SK-N-SH treated with all-trans-retinoic acid at 6 μM for 48 hours (cell line): ENCODE data around the gene NIT2.

ENCODE experiments used
- ESRRG ChIP-seq: fragments of 250-450 bp; sonication (Bioruptor Pico); IDR thresholded peaks from 2 replicates; pipeline ENCODE4 v1.6.1; 2021; ENCODE audit warnings: mild to moderate bottlenecking
- OSR1 ChIP-seq: fragments of 250-450 bp; sonication (Bioruptor Pico); IDR thresholded peaks from 2 replicates; pipeline ENCODE4 v1.8.0; 2022; ENCODE audit warnings: moderate library complexity, mild to moderate bottlenecking, inconsistent platforms
- SNAI2 ChIP-seq: fragments of 250-450 bp; sonication (Bioruptor Pico); IDR thresholded peaks from 2 replicates; pipeline ENCODE4 v1.5.0; 2020; ENCODE audit warnings: mild to moderate bottlenecking, moderate library complexity
- TOX ChIP-seq: fragments of 250-450 bp; sonication (Bioruptor Pico); IDR thresholded peaks from 2 replicates; pipeline ENCODE4 v1.8.0; 2021; ENCODE audit warnings: mild to moderate bottlenecking, moderate library complexity, borderline replicate concordance
- ZNF70 ChIP-seq: fragments of 450-650 bp; formaldehyde crosslinking; IDR thresholded peaks from 2 replicates; pipeline ENCODE4 v1.5.0; 2020; ENCODE audit warnings: mild to moderate bottlenecking, moderate library complexity
- ZNF8 ChIP-seq: fragments of 450-650 bp; formaldehyde crosslinking; IDR thresholded peaks from 2 replicates; pipeline ENCODE4 v1.5.0; 2020; ENCODE audit warnings: mild to moderate bottlenecking, moderate library complexity
- TF ChIP-seq, protein P1 (sequence below): fragments of 250-450 bp; sonication (Bioruptor Pico); IDR thresholded peaks from 2 replicates; pipeline ENCODE4 v1.5.1; 2020; ENCODE audit warnings: low read depth, mild to moderate bottlenecking, moderate library complexity

DNA sequence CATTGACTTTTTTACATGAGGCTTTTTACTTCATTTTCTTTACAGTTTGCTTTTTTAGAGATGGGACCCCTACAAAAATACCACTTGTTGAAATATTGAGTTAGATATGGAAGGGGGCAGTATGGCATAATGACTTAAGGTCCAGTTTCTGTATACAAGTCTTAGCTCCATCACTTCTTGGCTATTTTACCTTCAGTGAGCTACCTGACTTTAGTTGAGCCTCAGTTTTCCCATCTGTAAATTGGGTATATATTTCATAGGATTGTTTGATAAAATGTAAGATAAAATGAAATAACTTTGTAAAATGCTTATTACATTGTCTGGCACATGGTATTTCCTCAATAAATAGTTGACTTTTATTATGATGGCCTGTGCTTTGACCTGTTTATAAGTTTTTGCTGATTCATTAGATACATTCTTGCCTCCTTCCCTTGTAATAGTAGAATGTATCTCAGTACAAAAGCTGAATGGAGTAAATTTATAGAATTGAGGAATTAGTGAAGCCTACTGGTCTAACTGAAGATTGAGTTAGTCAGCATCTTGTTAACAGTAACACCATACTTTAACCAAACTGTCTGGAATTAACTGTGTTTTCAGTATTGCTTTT, 46.2 kb upstream of the NIT2 start:
- TF ChIP-seq SNAI2 (no peak), ZNF8 (CRISPR knock-in tag) (no peak), ESRRG (CRISPR knock-in tag) (no peak), OSR1 (CRISPR knock-in tag) (no peak), TOX (CRISPR knock-in tag) (no peak), ZNF70 (CRISPR knock-in tag) (no peak)
- TF ChIP-seq, protein P1, sequence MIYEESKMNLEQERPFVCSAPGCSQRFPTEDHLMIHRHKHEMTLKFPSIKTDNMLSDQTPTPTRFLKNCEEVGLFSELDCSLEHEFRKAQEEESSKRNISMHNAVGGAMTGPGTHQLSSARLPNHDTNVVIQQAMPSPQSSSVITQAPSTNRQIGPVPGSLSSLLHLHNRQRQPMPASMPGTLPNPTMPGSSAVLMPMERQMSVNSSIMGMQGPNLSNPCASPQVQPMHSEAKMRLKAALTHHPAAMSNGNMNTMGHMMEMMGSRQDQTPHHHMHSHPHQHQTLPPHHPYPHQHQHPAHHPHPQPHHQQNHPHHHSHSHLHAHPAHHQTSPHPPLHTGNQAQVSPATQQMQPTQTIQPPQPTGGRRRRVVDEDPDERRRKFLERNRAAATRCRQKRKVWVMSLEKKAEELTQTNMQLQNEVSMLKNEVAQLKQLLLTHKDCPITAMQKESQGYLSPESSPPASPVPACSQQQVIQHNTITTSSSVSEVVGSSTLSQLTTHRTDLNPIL (CRISPR knock-in tag), result no peak
